ENCODE measurements around the gene KHSRP. TPM values are rescaled to one million over a fixed set of nuclear protein-coding genes. Genes with fewer than 3 reads are reported as not detected.
A peak's percentile ranks its signal among the peaks of the same experiment; 100 is the strongest.

KHSRP gene
- total and polyA plus RNA-seq, 7 donors, result 101 to 174 (median 150) TPM

- H3K36me3 ChIP-seq (ENCODE audit: insufficient read depth in 1 of 2, low read depth in 1 of 2), result peaks cover under 1 to 60% of the 10 kb centered on the region in 2 donors
- H3K27me3 ChIP-seq (ENCODE audit: insufficient read depth in 3 of 3, low read length in 2 of 3), result no peaks in the 10 kb centered on the region
- no peaks in the 10 kb centered on the region for H3K9me3 ChIP-seq
- H3K27ac ChIP-seq, result no peak overlapping the region
- H3K4me3 ChIP-seq, result no peak overlapping the region
- no peak for DNase-seq
- intact Hi-C loops (cut with DNase I), result loop anchor here (5.0 to 10.0 kb wide), 2 partner anchors 44 to 207 kb away; partner anchors contain the start of gene PSPN (in 2 of the 2)
- TF ChIP-seq CTCF (IDR thresholded peaks at IDR 0.05), result no peak
- WGBS, 3 donors, result 71 to 81% (median 73%) methylated on average over 19 to 20 of the region's 20 CpGs
- no peak for ATAC-seq
- peaks cover 16% of the 10 kb centered on the region for H3K4me1 ChIP-seq
Measured at GRCh38 chr19:6421075-6422014, 3.3 kb downstream of the KHSRP start.

- no peak overlapping the region for H3K4me3 ChIP-seq
- ATAC-seq (no peak), DNase-seq (no peak)
- H3K9me3 ChIP-seq, result no peaks in the 10 kb centered on the region
- no peaks in the 10 kb centered on the region for H3K27me3 ChIP-seq (ENCODE audit: insufficient read depth in 3 of 3, low read length in 2 of 3)
- no peak for TF ChIP-seq CTCF (IDR thresholded peaks at IDR 0.05)
- 88 to 94% (median 90%) methylated on average over 19 of the region's 19 CpGs for WGBS, 3 donors
- no peak overlapping the region for H3K27ac ChIP-seq
- H3K4me1 ChIP-seq, result peaks cover 16% of the 10 kb centered on the region
- H3K36me3 ChIP-seq (ENCODE audit: insufficient read depth in 1 of 2, low read depth in 1 of 2), result peaks cover 15 to 88% of the 10 kb centered on the region in 2 donors
- intact Hi-C loops (cut with DNase I), result no loop called here
Measured at GRCh38 chr19:6418562-6418932, 6.1 kb downstream of the KHSRP start.

GRCh38 chr19:6417713-6418561, 6.7 kb downstream of the KHSRP start:
- peaks cover 15 to 93% of the 10 kb centered on the region in 2 donors for H3K36me3 ChIP-seq (ENCODE audit: insufficient read depth in 1 of 2, low read depth in 1 of 2)
- peaks cover 9% of the 10 kb centered on the region for H3K4me1 ChIP-seq
- TF ChIP-seq CTCF (IDR thresholded peaks at IDR 0.05), result peak; percentile 41
- ATAC-seq (peak; percentile 69 to 87 (median 78)), DNase-seq (peak in 1 of 2 donors; percentile 70)
- no peaks in the 10 kb centered on the region for H3K9me3 ChIP-seq
- 67 to 74% (median 67%) methylated on average over 32 to 33 of the region's 33 CpGs for WGBS, 3 donors
- intact Hi-C loops (cut with DNase I), result no loop called here
- H3K4me3 ChIP-seq, result no peak overlapping the region
- no peaks in the 10 kb centered on the region for H3K27me3 ChIP-seq (ENCODE audit: insufficient read depth in 3 of 3, low read length in 2 of 3)
- H3K27ac ChIP-seq, result no peak overlapping the region

- intact Hi-C loops (cut with DNase I), result no loop called here
- DNase-seq (peak in 1 of 2 donors; percentile 47), ATAC-seq (no peak)
- H3K36me3 ChIP-seq (ENCODE audit: insufficient read depth in 1 of 2, low read depth in 1 of 2), result peaks cover 15 to 87% of the 10 kb centered on the region in 2 donors
- peaks cover 2% of the 10 kb centered on the region for H3K4me1 ChIP-seq
- no peak overlapping the region for H3K4me3 ChIP-seq
- no peaks in the 10 kb centered on the region for H3K9me3 ChIP-seq
- TF ChIP-seq CTCF (IDR thresholded peaks at IDR 0.05), result no peak
- 90 to 92% (median 91%) methylated on average over 28 to 29 of the region's 29 CpGs for WGBS, 3 donors
- no peak overlapping the region for H3K27ac ChIP-seq
- no peaks in the 10 kb centered on the region for H3K27me3 ChIP-seq (ENCODE audit: insufficient read depth in 3 of 3, low read length in 2 of 3)
Measured at GRCh38 chr19:6416658-6417405, 7.8 kb downstream of the KHSRP start.

All from psoas muscle (tissue), 8 donors.